ENCODE results near the gene FYN. TPM values are rescaled to one million over a fixed set of nuclear protein-coding genes. Genes with fewer than 3 reads are reported as not detected.

The FYN gene
- total and polyA plus RNA-seq, 2 of the 13 experiments (the other 11 are each of a cell fraction or from before 2014, with no cell fraction given) = 15.5 to 24.6 TPM

DNA sequence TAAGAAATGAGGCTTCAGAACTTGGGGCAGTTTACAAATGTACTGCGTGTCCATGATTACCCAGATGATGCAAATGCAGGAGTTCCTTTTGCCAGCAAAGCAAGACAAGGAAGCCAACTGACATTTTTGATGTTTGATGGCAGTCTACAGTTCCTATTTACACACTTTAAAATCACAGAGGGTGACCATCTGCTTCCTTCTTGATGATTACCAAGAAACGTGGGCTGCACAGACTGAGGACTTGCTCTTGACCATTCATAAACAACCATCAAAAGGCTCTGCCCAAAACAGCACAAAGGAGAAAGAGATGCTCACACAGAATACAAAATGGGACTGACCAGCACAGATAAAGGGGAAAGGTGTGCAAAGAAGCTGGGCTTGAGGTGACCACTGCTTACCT lies 187.7 kb downstream of the FYN start:
- H3K9me3 ChIP-seq (ENCODE audit: low read length) = no peaks in the 10 kb centered on the region
- no peaks in the 10 kb centered on the region for H3K79me2 ChIP-seq (ENCODE audit: insufficient read depth, low read length)
- H3K4me3 ChIP-seq (replicated peaks in 1 of 3; ENCODE audit: insufficient read depth in 1 of 3, low read depth in 2 of 3, low read length in 3 of 3) = no peak overlapping the region
- H3K36me3 ChIP-seq (replicated peaks in 1 of 2; ENCODE audit: control insufficient read depth in 1 of 2, insufficient read depth in 2 of 2, low read length in 2 of 2) = peaks cover 3 to 5% of the 10 kb centered on the region in 2 experiments; a peak in 4 of 5 replicates
- 85% methylated on average over 2 of the region's 2 CpGs for WGBS (ENCODE audit: low lambda C conversion rate)
- no TSS peak for BruUV-seq (replicated peaks)
- no peak overlapping the region for H3K9ac ChIP-seq (ENCODE audit: insufficient read depth, low read depth, low read length)
- TF ChIP-seq RFX3 (CRISPR knock-in tag; IDR thresholded peaks at IDR 0.05) (no peak), ZNF530 (CRISPR knock-in tag; IDR thresholded peaks at IDR 0.05; ENCODE audit: low read depth) (no peak), YY1 (IDR thresholded peaks at IDR 0.05; ENCODE audit: insufficient read depth, insufficient replicate concordance, low read depth, low read length) (no peak), SALL2 (CRISPR knock-in tag; IDR thresholded peaks at IDR 0.05) (no peak), XBP1 (CRISPR knock-in tag; IDR thresholded peaks at IDR 0.05) (no peak), ETV5 (CRISPR knock-in tag; IDR thresholded peaks at IDR 0.05; ENCODE audit: borderline replicate concordance) (no peak)
- TF ChIP-seq, protein P1, sequence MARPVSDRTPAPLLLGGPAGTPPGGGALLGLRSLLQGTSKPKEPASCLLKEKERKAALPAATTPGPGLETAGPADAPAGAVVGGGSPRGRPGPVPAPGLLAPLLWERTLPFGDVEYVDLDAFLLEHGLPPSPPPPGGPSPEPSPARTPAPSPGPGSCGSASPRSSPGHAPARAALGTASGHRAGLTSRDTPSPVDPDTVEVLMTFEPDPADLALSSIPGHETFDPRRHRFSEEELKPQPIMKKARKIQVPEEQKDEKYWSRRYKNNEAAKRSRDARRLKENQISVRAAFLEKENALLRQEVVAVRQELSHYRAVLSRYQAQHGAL (CRISPR knock-in tag; IDR thresholded peaks at IDR 0.05; ENCODE audit: not compliant biosample characterization) = no peak
- no peaks in the 10 kb centered on the region for H4K20me1 ChIP-seq (ENCODE audit: insufficient read depth, low read length)
- no peaks in the 10 kb centered on the region for H3K27me3 ChIP-seq (ENCODE audit: control insufficient read depth in 1 of 2, insufficient read depth in 2 of 2, low read length in 2 of 2)
- DNase-seq (ENCODE audit: low spot score) (no peak), ATAC-seq (no peak), FAIRE-seq (no peak)
- in situ Hi-C loops (cut with HindIII; ENCODE audit: extremely low pct_ligation_motif_present, low pct_unique_long_range_greater_than_20kb) = no loop called here
- H3K4me2 ChIP-seq (ENCODE audit: low read depth, low read length) = no peak overlapping the region
- H3K27ac ChIP-seq (ENCODE audit: extremely low read length, insufficient read depth, low read length) = no peak overlapping the region
- ChIA-PET CTCF (ENCODE audit: low intra/inter-chr PET ratio, low total read pairs) (no interaction called here), POLR2A (no interaction called here)
- intact Hi-C loops (cut with micrococcal nuclease; ENCODE audit: unreplicated experiment) = no loop called here
- H3K4me1 ChIP-seq (ENCODE audit: insufficient read depth, low read length) = peaks cover 19% of the 10 kb centered on the region
- no peak overlapping the region for H2AFZ ChIP-seq (ENCODE audit: low read length)

GRCh38 chr6:111685058-111685457 lies 188.2 kb downstream of the FYN start:
- TF ChIP-seq ZNF563 (CRISPR knock-in tag; IDR thresholded peaks at IDR 0.05) (no peak), TAF15 (IDR thresholded peaks at IDR 0.05; ENCODE audit: low read depth, low read length, poor library complexity, severe bottlenecking) (no peak), SRY (CRISPR knock-in tag; IDR thresholded peaks at IDR 0.05) (no peak), ZNF672 (CRISPR knock-in tag; IDR thresholded peaks at IDR 0.05) (no peak), RORA (CRISPR knock-in tag; IDR thresholded peaks at IDR 0.05) (no peak)
- intact Hi-C loops (cut with micrococcal nuclease; ENCODE audit: unreplicated experiment) = no loop called here
- Histone ChIP-seq H3K27me3 (ENCODE audit: control insufficient read depth in 1 of 2, insufficient read depth in 2 of 2, low read length in 2 of 2) (no peaks in the 10 kb centered on the region), H3K79me2 (ENCODE audit: insufficient read depth, low read length) (no peaks in the 10 kb centered on the region), H2AFZ (ENCODE audit: low read length) (no peak overlapping the region), H4K20me1 (ENCODE audit: insufficient read depth, low read length) (no peaks in the 10 kb centered on the region), H3K4me1 (ENCODE audit: insufficient read depth, low read length) (peaks cover 24% of the 10 kb centered on the region), H3K36me3 (replicated peaks in 1 of 2; ENCODE audit: control insufficient read depth in 1 of 2, insufficient read depth in 2 of 2, low read length in 2 of 2) (peaks cover 3 to 5% of the 10 kb centered on the region in 2 experiments; a peak in 4 of 5 replicates), H3K9me3 (ENCODE audit: low read length) (no peaks in the 10 kb centered on the region), H3K9ac (ENCODE audit: insufficient read depth, low read depth, low read length) (no peak overlapping the region), H3K4me2 (ENCODE audit: low read depth, low read length) (no peak overlapping the region), H3K27ac (ENCODE audit: extremely low read length, insufficient read depth, low read length) (no peak overlapping the region), H3K4me3 (replicated peaks in 1 of 3; ENCODE audit: insufficient read depth in 1 of 3, low read depth in 2 of 3, low read length in 3 of 3) (no peak overlapping the region)
- CTCF ChIA-PET (ENCODE audit: low intra/inter-chr PET ratio, low total read pairs) = no interaction called here
- POLR2A ChIA-PET = no interaction called here
- FAIRE-seq = no peak
- ATAC-seq = no peak
- BruUV-seq (replicated peaks) = no TSS peak
- 88% methylated on average over 7 of the region's 7 CpGs for WGBS (ENCODE audit: low lambda C conversion rate)
- in situ Hi-C loops (cut with HindIII; ENCODE audit: extremely low pct_ligation_motif_present, low pct_unique_long_range_greater_than_20kb) = no loop called here
- DNase-seq (ENCODE audit: low spot score) = no peak

All from HepG2 (cell line).